ENCODE data around the gene PIEZO1. TPM values are rescaled to one million over a fixed set of nuclear protein-coding genes. Genes with fewer than 3 reads are reported as not detected.
A peak's percentile ranks its signal among the peaks of the same experiment; 100 is the strongest.

PIEZO1 gene
- total and polyA plus RNA-seq, 9 of the 15 experiments (the other 6 are each of a cell fraction or from before 2014, with no cell fraction given) = 3.6 to 432 (median 131) TPM

DNA sequence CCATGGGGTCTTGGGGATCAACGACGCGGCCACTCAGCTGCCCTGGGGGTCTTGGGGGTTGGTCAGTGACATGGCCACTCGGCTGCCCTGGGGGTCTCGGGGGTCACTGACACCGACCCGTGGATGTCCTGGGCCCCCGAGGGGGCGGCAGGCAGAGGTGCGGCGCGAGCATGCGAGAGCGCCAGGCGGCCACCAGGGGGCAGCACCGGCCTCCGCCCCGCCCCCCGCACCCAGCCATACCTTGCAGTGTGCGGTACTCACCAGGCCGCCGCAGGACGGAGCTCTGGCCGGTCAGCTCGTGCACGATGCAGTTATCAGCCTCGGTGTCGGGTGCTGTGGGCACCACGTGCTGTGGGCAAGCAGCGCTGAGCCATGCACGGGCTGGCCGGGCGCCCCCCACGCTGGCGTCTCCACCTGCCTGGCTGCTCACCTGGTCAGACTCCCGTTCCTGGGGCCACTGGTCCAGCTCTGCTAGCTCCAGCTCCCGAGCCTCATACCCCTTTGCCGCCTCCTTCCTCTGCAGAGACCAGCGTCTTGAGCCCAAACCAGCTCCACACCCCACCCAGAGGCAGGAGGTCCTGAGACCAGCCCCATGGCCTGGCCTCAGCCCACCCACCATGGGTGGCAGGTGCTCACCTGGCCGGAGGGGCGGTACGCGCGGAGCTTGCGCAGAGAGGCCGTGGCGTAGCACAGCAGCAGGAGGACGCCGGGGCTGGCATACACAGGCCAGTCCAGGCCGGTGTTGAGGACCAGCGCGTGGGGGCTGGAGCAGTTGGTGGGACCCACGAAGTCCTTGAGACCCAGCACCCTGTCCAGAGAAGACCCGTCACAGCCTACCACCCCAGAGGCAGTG, 47.5 kb downstream of the PIEZO1 start (continued):
- TF ChIP-seq, protein P1, sequence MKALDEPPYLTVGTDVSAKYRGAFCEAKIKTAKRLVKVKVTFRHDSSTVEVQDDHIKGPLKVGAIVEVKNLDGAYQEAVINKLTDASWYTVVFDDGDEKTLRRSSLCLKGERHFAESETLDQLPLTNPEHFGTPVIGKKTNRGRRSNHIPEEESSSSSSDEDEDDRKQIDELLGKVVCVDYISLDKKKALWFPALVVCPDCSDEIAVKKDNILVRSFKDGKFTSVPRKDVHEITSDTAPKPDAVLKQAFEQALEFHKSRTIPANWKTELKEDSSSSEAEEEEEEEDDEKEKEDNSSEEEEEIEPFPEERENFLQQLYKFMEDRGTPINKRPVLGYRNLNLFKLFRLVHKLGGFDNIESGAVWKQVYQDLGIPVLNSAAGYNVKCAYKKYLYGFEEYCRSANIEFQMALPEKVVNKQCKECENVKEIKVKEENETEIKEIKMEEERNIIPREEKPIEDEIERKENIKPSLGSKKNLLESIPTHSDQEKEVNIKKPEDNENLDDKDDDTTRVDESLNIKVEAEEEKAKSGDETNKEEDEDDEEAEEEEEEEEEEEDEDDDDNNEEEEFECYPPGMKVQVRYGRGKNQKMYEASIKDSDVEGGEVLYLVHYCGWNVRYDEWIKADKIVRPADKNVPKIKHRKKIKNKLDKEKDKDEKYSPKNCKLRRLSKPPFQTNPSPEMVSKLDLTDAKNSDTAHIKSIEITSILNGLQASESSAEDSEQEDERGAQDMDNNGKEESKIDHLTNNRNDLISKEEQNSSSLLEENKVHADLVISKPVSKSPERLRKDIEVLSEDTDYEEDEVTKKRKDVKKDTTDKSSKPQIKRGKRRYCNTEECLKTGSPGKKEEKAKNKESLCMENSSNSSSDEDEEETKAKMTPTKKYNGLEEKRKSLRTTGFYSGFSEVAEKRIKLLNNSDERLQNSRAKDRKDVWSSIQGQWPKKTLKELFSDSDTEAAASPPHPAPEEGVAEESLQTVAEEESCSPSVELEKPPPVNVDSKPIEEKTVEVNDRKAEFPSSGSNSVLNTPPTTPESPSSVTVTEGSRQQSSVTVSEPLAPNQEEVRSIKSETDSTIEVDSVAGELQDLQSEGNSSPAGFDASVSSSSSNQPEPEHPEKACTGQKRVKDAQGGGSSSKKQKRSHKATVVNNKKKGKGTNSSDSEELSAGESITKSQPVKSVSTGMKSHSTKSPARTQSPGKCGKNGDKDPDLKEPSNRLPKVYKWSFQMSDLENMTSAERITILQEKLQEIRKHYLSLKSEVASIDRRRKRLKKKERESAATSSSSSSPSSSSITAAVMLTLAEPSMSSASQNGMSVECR (CRISPR knock-in tag; IDR thresholded peaks at IDR 0.05) = peak; percentile 97
- TF ChIP-seq NCOA1 (IDR thresholded peaks at IDR 0.05; ENCODE audit: low read depth) (no peak), ADNP (tag; IDR thresholded peaks at IDR 0.05) (no peak), ZFP36 (IDR thresholded peaks at IDR 0.05; ENCODE audit: low read depth, low read length, partially characterized antibody) (peak; percentile 33), RFX5 (IDR thresholded peaks at IDR 0.05; ENCODE audit: low read depth, low read length) (no peak), ATF1 (CRISPR knock-in tag; IDR thresholded peaks at IDR 0.05) (no peak), ATF1 (tag; IDR thresholded peaks at IDR 0.05) (peak; percentile 64), KDM2B (CRISPR knock-in tag; IDR thresholded peaks at IDR 0.05) (no peak), FOXP1 (CRISPR knock-in tag; IDR thresholded peaks at IDR 0.05) (peak; percentile 92), ZSCAN29 (IDR thresholded peaks at IDR 0.05) (no peak), ZNF644 (tag; IDR thresholded peaks at IDR 0.05; ENCODE audit: low read depth) (no peak), ZNF253 (CRISPR knock-in tag; conservative IDR thresholded peaks at IDR 0.05) (no peak)
- TF ChIP-seq, protein P2, sequence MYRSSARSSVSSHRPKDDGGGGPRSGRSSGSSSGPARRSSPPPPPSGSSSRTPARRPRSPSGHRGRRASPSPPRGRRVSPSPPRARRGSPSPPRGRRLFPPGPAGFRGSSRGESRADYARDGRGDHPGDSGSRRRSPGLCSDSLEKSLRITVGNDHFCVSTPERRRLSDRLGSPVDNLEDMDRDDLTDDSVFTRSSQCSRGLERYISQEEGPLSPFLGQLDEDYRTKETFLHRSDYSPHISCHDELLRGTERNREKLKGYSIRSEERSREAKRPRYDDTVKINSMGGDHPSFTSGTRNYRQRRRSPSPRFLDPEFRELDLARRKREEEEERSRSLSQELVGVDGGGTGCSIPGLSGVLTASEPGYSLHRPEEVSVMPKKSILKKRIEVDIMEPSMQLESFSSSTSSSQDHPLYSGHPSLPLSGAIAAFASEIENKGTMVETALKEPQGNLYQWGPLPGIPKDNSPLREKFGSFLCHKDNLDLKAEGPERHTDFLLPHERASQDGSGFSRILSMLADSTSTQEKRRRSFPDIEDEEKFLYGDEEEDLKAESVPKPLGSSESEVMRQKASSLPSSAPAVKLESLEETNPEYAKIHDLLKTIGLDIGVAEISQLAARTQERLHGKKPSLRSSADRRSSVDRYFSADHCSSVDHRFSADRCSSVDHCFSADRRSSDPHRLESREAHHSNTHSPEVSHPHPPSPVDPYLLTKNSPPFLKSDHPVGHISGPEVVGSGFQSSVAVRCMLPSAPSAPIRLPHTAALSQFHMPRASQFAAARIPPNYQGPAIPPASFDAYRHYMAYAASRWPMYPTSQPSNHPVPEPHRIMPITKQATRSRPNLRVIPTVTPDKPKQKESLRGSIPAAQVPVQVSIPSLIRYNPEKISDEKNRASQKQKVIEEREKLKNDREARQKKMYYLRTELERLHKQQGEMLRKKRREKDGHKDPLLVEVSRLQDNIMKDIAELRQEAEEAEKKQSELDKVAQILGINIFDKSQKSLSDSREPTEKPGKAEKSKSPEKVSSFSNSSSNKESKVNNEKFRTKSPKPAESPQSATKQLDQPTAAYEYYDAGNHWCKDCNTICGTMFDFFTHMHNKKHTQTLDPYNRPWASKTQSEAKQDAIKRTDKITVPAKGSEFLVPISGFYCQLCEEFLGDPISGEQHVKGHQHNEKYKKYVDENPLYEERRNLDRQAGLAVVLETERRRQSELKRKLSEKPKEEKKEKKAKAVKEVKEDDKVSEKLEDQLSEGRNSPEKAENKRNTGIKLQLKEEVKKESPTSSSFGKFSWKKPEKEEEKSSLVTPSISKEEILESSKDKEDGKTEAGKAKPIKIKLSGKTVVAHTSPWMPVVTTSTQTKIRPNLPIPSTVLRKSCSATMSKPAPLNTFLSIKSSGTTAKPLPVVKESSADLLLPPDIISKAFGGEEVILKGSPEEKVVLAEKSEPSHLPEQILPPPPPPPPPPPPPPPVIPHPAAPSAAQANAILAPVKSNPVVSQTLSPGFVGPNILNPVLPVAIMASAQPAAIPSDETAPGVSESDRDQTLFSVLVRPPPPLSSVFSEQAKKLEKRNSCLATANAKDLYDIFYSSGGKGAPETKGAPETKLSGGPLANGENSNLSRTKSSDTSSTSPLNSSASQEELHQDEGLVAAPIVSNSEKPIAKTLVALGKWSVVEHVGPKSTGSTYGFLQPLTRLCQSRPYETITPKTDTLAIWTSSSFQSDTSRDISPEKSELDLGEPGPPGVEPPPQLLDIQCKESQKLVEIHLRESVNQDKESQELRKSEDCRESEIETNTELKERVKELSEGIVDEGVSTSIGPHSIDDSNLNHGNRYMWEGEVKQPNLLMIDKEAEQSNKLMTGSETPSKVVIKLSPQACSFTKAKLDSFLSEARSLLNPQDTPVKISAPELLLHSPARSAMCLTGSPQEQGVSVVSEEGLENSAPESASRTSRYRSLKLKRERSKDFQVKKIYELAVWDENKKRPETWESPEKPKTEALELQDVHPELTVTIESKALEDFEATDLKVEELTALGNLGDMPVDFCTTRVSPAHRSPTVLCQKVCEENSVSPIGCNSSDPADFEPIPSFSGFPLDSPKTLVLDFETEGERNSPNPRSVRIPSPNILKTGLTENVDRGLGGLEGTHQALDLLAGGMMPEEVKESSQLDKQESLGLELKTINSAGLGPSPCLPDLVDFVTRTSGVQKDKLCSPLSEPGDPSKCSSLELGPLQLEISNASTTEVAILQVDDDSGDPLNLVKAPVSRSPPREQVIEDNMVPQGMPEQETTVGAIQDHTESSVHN (IDR thresholded peaks at IDR 0.05; ENCODE audit: borderline replicate concordance in 1 of 2, low read depth in 1 of 2) = no peak
